Germinal center (tissue), 1 donor: ENCODE measurements around the gene GDA.

Experiments
- DNase-seq: peaks from one replicate; pipeline ENCODE4 v3.0.0; 2012; ENCODE audit warnings: mixed read lengths, low spot score

Gene GDA

GRCh38 chr9:72149231-72149975 lies at the start of gene GDA:
TSS of gene GDA (plus strand) at chr9:72149440. CDS start at chr9:72149560, 120 bp downstream.
- DNase-seq = peak; percentile 11

DNA sequence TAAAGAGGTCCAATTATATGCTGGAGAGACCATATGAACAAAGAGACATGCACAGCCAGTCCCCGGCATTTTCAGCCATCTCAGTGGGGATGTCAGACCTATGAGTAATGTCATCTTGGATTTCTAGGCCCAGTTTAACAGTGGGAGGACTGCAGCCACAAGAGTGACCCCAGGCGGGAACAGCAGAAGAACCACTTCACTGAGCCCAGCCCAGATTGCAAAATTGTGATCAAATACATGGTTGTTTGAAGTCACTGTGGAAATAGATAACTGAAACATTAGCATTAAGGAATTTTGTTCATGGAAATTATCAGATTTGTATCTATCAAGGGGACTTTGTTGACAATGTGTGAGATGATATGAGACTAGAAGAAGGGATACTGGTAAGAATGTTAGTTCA lies 46.7 kb upstream of the GDA start:
- no peak for DNase-seq

GRCh38 chr9:72113056-72113455 lies 36.2 kb upstream of the GDA start:
- DNase-seq = no peak

GRCh38 chr9:72119853-72120252 lies 29.4 kb upstream of the GDA start:
- no peak for DNase-seq

DNA sequence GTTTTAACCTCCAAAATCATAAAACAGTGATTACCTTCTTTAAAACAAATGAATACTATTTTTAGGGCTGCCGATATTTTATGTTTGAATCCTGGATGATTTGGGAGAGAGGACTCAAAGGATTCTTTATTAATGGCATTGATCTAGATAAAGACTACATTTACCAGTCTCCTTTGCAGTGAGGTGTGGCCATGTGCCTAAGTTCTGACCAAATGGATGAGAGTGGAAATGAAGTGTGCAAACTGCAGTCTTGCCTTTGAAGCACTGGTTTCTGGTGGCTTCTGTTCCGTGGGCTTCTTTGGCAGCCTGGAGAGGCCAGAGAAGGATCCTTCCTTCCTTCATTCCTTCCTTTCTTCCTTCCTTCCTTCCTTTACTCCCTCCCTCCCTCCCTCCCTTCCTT lies 24.3 kb upstream of the GDA start:
- no peak for DNase-seq

GRCh38 chr9:72127753-72128152 lies 21.5 kb upstream of the GDA start:
- no peak for DNase-seq

DNA sequence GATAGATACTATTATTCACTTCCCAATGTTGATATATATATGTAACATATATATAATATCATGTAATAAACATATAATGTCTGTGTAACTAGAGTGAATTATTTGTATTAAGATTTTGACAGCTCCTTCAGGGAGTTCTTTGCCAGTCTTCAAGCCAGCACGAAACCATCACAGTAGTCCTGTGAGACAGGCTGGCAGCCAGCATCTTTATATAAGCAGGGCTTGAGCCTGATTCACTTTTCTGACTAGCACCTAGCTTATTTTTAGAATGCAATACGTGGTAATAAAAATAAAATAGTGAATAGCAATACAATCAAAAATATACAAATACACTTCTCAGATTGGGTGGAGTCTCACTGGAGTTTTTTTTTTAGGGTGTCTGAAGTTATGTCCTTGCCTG lies 20.7 kb upstream of the GDA start:
- no peak for DNase-seq

- DNase-seq = no peak
These were observed 19.7 kb upstream of the GDA start for GRCh38 chr9:72129271-72130156.

- no peak for DNase-seq
These were observed 18.9 kb upstream of the GDA start for GRCh38 chr9:72130321-72130720.

DNA sequence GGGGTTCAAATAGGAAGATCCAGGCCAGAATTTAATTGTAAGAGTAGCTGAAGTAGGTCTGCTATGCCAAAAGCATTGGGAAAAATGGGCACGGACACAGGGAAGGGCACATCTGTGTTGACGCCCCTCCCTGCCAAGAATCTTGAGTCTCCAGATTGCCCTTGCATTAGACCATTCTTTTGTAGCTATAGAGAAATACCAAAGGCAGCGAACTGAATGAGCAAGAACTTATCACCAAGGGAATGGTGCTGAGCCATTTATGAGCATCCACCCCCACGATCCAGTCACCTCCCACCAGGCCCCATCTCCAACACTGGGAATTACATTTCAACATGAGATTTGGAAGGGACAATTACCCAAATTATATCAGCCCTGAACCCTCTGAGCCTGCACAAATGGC lies 18.0 kb upstream of the GDA start:
- DNase-seq = no peak

GRCh38 chr9:72132052-72132451 lies 17.2 kb upstream of the GDA start:
- DNase-seq = no peak

GRCh38 chr9:72133365-72134035 lies 15.7 kb upstream of the GDA start:
- DNase-seq = no peak

GRCh38 chr9:72134801-72135200 lies 14.4 kb upstream of the GDA start:
- DNase-seq = no peak

DNA sequence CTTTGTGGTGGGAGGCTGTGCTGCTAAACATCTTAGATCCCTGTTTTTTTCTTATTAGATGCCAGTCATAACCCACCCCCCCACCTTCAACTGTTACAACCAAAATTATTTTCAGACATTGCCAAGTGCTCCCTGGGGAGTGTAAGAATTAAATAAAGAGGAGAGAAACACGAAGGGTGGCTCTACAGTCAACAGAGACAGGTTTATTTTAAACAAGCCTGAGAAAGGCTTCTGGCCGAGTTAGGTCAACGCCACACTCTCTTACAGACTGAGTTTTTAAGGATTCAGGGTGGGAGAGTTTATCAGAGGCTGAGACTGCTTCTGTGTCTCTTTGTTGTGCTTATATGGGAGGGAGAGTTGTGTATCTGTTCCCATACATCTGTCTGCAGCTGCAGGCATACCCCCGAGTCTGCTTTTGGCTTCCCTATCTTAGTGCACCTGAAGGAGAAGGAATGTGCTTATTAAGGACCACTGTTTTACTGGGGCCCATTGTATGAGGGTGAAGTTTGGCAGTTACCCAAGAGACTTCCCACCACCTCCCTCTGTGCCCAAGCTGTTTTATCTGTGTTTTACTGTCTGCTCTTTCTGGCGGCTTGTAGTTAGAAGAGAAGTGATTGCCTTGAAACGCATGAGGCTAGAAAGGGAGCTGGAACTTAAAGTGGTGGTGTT lies 11.4 kb upstream of the GDA start:
- no peak for DNase-seq

- DNase-seq = no peak
These were observed 10.0 kb upstream of the GDA start for GRCh38 chr9:72139226-72139625.

- DNase-seq = no peak
These were observed 8.7 kb upstream of the GDA start for GRCh38 chr9:72140586-72140985.

DNA sequence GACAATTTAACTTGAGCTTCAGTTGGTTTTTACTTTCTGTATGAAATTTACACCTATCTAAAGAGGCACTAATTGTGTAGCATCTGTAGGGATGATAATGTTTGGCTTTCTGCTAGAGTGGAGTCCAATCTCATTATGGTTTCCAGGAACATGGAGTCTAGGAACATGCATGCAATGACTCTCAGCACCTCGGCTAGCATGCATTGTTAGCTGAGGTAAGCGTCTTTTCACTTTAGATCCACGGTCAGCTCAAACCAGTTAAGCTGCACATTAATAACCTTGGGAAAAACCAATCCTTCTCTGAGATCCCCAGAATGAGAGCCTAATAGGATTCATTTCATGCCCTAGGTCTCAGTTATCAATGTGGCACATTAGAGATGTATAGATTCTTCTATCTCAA lies 7.8 kb upstream of the GDA start:
- DNase-seq = no peak

DNA sequence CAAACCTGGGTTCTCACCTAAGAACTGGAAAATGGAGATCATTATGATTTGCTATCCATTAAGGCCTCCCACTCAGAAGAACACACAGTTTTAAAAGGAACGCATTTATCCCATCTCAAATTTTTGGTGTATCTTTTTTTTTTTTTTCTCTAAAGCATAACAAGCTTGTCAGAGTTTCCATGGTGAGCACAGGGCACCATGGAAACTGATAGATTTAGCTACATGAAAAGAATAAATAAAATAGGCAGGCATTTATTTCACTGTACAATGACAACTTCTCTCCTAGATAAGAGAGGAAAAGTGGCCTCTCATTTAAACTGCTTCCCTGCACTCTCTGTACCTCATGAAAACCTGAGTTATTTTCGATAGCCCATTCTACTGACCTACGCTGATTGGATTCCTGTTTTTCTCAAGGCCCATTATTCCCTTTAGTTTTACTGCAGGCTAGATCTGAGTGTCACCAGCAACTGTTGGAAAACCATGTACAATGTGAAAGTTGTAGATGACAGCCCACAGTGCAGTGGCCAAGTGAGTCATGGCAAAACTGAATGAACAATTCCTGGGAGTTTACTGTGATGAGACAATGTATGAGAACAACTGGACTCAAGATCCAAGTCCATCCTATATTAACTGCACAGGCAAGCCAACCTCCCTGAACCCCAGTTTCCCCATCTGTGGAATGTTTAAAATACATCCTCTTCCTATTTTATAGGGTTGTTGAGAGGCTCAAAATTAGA lies 4.3 kb upstream of the GDA start:
- no peak for DNase-seq

- DNase-seq = no peak
These were observed 3.3 kb upstream of the GDA start for GRCh38 chr9:72145733-72146505.

GRCh38 chr9:72147676-72148075 lies 1.6 kb upstream of the GDA start:
- no peak for DNase-seq

- DNase-seq = no peak
These were observed 887 bp downstream of the GDA start for GRCh38 chr9:72150127-72150526.
